Measurements from ENCODE around the gene PRKN. TPM values are rescaled to one million over a fixed set of nuclear protein-coding genes. Genes with fewer than 3 reads are reported as not detected.

PRKN gene
- total RNA-seq, 1 donor from 2014 or later: 25.5 TPM

DNA sequence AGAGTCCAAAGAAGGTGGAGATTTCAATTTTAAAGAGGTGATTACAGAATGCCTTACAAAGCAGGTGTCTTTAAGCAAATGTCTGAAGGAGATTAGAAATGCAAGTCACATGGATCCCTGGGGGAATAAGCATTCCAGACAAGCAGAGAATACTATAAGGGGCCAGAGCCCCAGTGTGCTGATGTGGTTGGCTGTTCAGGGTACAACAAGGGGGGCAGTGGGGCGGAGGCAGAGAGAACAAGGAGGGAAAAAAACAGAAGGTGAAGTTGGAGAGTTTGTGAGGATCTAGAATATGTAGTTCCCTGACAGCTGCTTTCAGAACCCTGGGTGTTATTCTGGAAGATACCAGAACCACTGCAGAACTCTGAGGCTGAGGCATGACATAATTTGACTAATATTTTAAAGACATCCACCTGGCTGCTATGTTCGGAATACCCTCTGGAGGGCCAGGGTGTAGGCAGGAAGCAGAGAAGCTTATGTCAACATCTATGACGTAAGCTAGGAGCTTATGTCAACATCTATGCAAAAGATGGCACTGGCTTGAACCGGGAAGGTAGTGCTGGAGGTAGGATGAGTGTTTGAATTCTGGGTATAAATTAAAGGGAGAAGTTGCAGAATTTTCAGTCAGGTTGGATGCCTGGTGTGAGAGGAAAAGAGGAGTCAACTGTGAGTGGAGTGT is 1177.5 kb downstream of the PRKN start:
- H3K27ac ChIP-seq (replicated peaks): no peak overlapping the region
- TF ChIP-seq CTCF (IDR thresholded peaks at IDR 0.05; ENCODE audit: borderline replicate concordance): no peak
- H3K36me3 ChIP-seq: peaks cover 9% of the 10 kb centered on the region
- peaks cover 14% of the 10 kb centered on the region for H3K4me1 ChIP-seq
- no peak overlapping the region for H3K4me3 ChIP-seq
- H3K27me3 ChIP-seq (ENCODE audit: low read depth): no peaks in the 10 kb centered on the region
- intact Hi-C loops (cut with micrococcal nuclease): no loop called here
- DNase-seq: no peak
- H3K9me3 ChIP-seq (replicated peaks): peaks cover 24% of the 10 kb centered on the region

- TF ChIP-seq CTCF (IDR thresholded peaks at IDR 0.05; ENCODE audit: borderline replicate concordance): no peak
- H3K27ac ChIP-seq (replicated peaks): no peak overlapping the region
- H3K36me3 ChIP-seq: peaks cover 3% of the 10 kb centered on the region
- no peak for DNase-seq
- peaks cover 14% of the 10 kb centered on the region for H3K4me1 ChIP-seq
- H3K27me3 ChIP-seq (ENCODE audit: low read depth): no peaks in the 10 kb centered on the region
- intact Hi-C loops (cut with micrococcal nuclease): no loop called here
- peaks cover 11% of the 10 kb centered on the region for H3K9me3 ChIP-seq (replicated peaks)
- H3K4me3 ChIP-seq: no peak overlapping the region
These were observed 1178.8 kb downstream of the PRKN start for GRCh38 chr6:161548713-161549296.

DNA sequence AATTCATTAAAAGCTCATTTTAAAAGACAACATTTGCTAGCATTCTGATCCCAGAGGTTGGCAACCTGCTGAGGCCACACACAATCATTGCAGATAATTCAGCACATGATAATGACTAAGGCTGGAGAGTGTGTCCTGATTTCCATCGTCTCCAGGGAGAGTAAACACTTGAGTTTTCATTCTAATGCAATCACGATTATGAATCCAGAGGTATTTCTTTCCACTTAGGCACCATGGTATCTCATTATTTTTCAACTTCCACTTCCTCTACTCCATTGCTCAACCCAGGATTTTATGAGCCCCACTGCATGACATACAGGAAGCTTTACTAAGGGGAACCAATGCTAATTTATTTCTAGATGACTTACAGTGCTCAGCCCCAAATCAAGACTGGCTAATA is 1179.9 kb downstream of the PRKN start:
- Histone ChIP-seq H3K27me3 (ENCODE audit: low read depth) (no peaks in the 10 kb centered on the region), H3K9me3 (replicated peaks) (no peaks in the 10 kb centered on the region), H3K4me3 (no peak overlapping the region), H3K27ac (replicated peaks) (no peak overlapping the region), H3K36me3 (peaks cover 3% of the 10 kb centered on the region), H3K4me1 (peaks cover 14% of the 10 kb centered on the region)
- no peak for TF ChIP-seq CTCF (IDR thresholded peaks at IDR 0.05; ENCODE audit: borderline replicate concordance)
- no peak for DNase-seq
- intact Hi-C loops (cut with micrococcal nuclease): no loop called here

- no peak for TF ChIP-seq CTCF (IDR thresholded peaks at IDR 0.05; ENCODE audit: borderline replicate concordance)
- no peak for DNase-seq
- no peaks in the 10 kb centered on the region for H3K27me3 ChIP-seq (ENCODE audit: low read depth)
- peaks cover 14% of the 10 kb centered on the region for H3K4me1 ChIP-seq
- no peak overlapping the region for H3K4me3 ChIP-seq
- no peaks in the 10 kb centered on the region for H3K9me3 ChIP-seq (replicated peaks)
- no peak overlapping the region for H3K27ac ChIP-seq (replicated peaks)
- intact Hi-C loops (cut with micrococcal nuclease): no loop called here
- no peaks in the 10 kb centered on the region for H3K36me3 ChIP-seq
These were observed 1180.9 kb downstream of the PRKN start for GRCh38 chr6:161546632-161547031.

DNA sequence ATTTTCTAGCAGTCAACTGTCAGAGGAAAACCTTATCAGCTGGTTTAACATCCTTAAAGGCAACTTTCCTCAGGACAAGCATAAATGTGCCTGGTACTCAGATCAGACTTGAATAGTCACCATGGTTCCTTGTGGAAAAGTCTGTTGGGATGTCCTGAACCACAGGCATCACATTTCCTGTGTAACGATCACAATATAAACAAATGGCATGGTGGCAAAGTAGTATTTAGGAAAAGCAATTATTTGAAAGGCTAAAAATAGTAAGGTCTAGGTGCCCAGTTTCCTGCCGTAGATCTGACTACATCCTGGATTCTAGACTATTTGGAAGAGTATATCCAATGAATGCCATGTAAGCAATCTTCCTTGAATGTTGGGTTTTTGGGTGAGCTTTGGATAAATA is 1181.8 kb downstream of the PRKN start:
- H3K36me3 ChIP-seq: no peaks in the 10 kb centered on the region
- H3K4me3 ChIP-seq: no peak overlapping the region
- no peak overlapping the region for H3K27ac ChIP-seq (replicated peaks)
- H3K27me3 ChIP-seq (ENCODE audit: low read depth): no peaks in the 10 kb centered on the region
- peaks cover 14% of the 10 kb centered on the region for H3K4me1 ChIP-seq
- intact Hi-C loops (cut with micrococcal nuclease): no loop called here
- no peak for TF ChIP-seq CTCF (IDR thresholded peaks at IDR 0.05; ENCODE audit: borderline replicate concordance)
- DNase-seq: no peak
- no peaks in the 10 kb centered on the region for H3K9me3 ChIP-seq (replicated peaks)
